Tibial nerve (tissue), 4 donors: ENCODE data around the gene PRKG1. TPM values are rescaled to one million over a fixed set of nuclear protein-coding genes. Genes with fewer than 3 reads are reported as not detected.

Experiments used
- DNase-seq, 2 donors: peaks; one replicate each; pipeline ENCODE4 v3.0.0-alpha.2; 2019; ENCODE audit warnings: low spot score in 2 of 2
- H3K27ac ChIP-seq, 4 donors: fragments of 200-600 bp; sonication (generic) in 3 of 4; one replicate each; pipeline ENCODE4 v1.5.1; 2017 to 2019; ENCODE audit warnings: mild to moderate bottlenecking in 1 of 4
- H3K27me3 ChIP-seq, 2 donors: fragments of 200-600 bp; sonication (generic) in 1 of 2; one replicate each; pipeline versions ENCODE4 v1.5.1 to v1.6.0; 2017 to 2019
- H3K36me3 ChIP-seq, 3 donors: fragments of 200-600 bp; sonication (generic); one replicate each; pipeline ENCODE4 v1.5.1; 2018 to 2019
- H3K4me1 ChIP-seq, 4 donors: fragments of 200-600 bp; sonication (generic) in 3 of 4; one replicate each; pipeline ENCODE4 v1.5.1; 2017 to 2019
- H3K4me3 ChIP-seq, 4 donors: fragments of 200-600 bp; sonication (generic) in 3 of 4; one replicate each; pipeline ENCODE4 v1.5.1; 2017 to 2019; ENCODE audit warnings: mild to moderate bottlenecking in 1 of 4, moderate library complexity in 1 of 4
- H3K9me3 ChIP-seq, 4 donors: fragments of 200-600 bp; sonication (generic) in 3 of 4; one replicate each; pipeline ENCODE4 v1.5.1; 2017 to 2019
- CTCF ChIP-seq, 5 experiments: fragments of 200-600 bp in 3 of 5; fragments of 450-650 bp in 2 of 5; sonication (generic) in 3 of 5; IDR thresholded peaks; one replicate each; pipeline ENCODE4 v1.5.1; 2016 to 2019; ENCODE audit warnings: antibody characterized with exemption in 5 of 5, mild to moderate bottlenecking in 3 of 5, moderate library complexity in 2 of 5
- EP300 ChIP-seq, 2 donors: sonication (generic); formaldehyde crosslinking; IDR thresholded peaks; one replicate each; pipeline ENCODE4 v1.6.1; 2017; ENCODE audit warnings: antibody characterized with exemption in 2 of 2, mild to moderate bottlenecking in 1 of 2
- POLR2A ChIP-seq, 2 donors: fragments of 450-650 bp; IDR thresholded peaks; one replicate each; pipeline ENCODE4 v1.6.1; 2017; ENCODE audit warnings: antibody characterized with exemption in 2 of 2, mild to moderate bottlenecking in 2 of 2, moderate library complexity in 2 of 2
- WGBS, 2 donors: methylation state at CpG; one replicate each; pipeline ENCODE4 v1.1.5; 2018; 5-methylcytosine and 5-hydroxymethylcytosine counted together
- total RNA-seq, 4 donors: library from RNA; depleted of rRNA; stranded (reverse); fragments of >200 nt; gene quantifications; one replicate each; pipeline ENCODE4 v1.1.0, GENCODE V29; 2016

Gene PRKG1
- total RNA-seq, 4 donors from 2014 or later = 8.7 to 35.0 (median 14.8) TPM

- H3K4me3 ChIP-seq = no peak overlapping the region
- whole genome bisulfite sequencing, 2 donors = 41 to 50% methylated on average over 7 of the region's 7 CpGs
- no peak for TF ChIP-seq EP300 (IDR thresholded peaks at IDR 0.05)
- no peak for TF ChIP-seq CTCF (IDR thresholded peaks at IDR 0.05)
- TF ChIP-seq POLR2A (IDR thresholded peaks at IDR 0.05) = no peak
- H3K27ac ChIP-seq = no peak overlapping the region
- H3K27me3 ChIP-seq = no peaks in the 10 kb centered on the region
- no peaks in the 10 kb centered on the region for H3K4me1 ChIP-seq
- DNase-seq = no peak
- no peaks in the 10 kb centered on the region for H3K9me3 ChIP-seq
- no peaks in the 10 kb centered on the region for H3K36me3 ChIP-seq
Measured at GRCh38 chr10:51145375-51145774, 71.1 kb downstream of the PRKG1 start.

- no peak overlapping the region for H3K4me3 ChIP-seq
- H3K27me3 ChIP-seq = no peaks in the 10 kb centered on the region
- H3K9me3 ChIP-seq = no peaks in the 10 kb centered on the region
- H3K36me3 ChIP-seq = no peaks in the 10 kb centered on the region
- TF ChIP-seq POLR2A (IDR thresholded peaks at IDR 0.05) (no peak), EP300 (IDR thresholded peaks at IDR 0.05) (no peak), CTCF (IDR thresholded peaks at IDR 0.05) (no peak)
- no peak for DNase-seq
- H3K27ac ChIP-seq = no peak overlapping the region
- H3K4me1 ChIP-seq = no peaks in the 10 kb centered on the region
- 66 to 89% methylated on average over 2 of the region's 2 CpGs for WGBS, 2 donors
Measured at GRCh38 chr10:51147644-51148399, 73.5 kb downstream of the PRKG1 start.

GRCh38 chr10:51156926-51157325, 82.6 kb downstream of the PRKG1 start:
- H3K27me3 ChIP-seq = no peaks in the 10 kb centered on the region
- H3K4me1 ChIP-seq = no peaks in the 10 kb centered on the region
- no peak overlapping the region for H3K4me3 ChIP-seq
- H3K9me3 ChIP-seq = no peaks in the 10 kb centered on the region
- TF ChIP-seq CTCF (IDR thresholded peaks at IDR 0.05) = no peak
- TF ChIP-seq EP300 (IDR thresholded peaks at IDR 0.05) = no peak
- TF ChIP-seq POLR2A (IDR thresholded peaks at IDR 0.05) = no peak
- no peaks in the 10 kb centered on the region for H3K36me3 ChIP-seq
- 55 to 63% methylated on average over 4 of the region's 4 CpGs for WGBS, 2 donors
- H3K27ac ChIP-seq = no peak overlapping the region
- no peak for DNase-seq

- DNase-seq = no peak
- H3K27ac ChIP-seq = no peak overlapping the region
- H3K27me3 ChIP-seq = no peaks in the 10 kb centered on the region
- H3K9me3 ChIP-seq = no peaks in the 10 kb centered on the region
- WGBS, 2 donors = 68 to 73% methylated on average over 3 of the region's 3 CpGs
- no peaks in the 10 kb centered on the region for H3K36me3 ChIP-seq
- no peaks in the 10 kb centered on the region for H3K4me1 ChIP-seq
- H3K4me3 ChIP-seq = no peak overlapping the region
- TF ChIP-seq CTCF (IDR thresholded peaks at IDR 0.05) (no peak), POLR2A (IDR thresholded peaks at IDR 0.05) (no peak)
Measured at GRCh38 chr10:51158832-51159231, 84.5 kb downstream of the PRKG1 start.

- no peaks in the 10 kb centered on the region for H3K36me3 ChIP-seq
- DNase-seq = no peak
- no peak for TF ChIP-seq POLR2A (IDR thresholded peaks at IDR 0.05)
- no peak for TF ChIP-seq EP300 (IDR thresholded peaks at IDR 0.05)
- TF ChIP-seq CTCF (IDR thresholded peaks at IDR 0.05) = no peak
- no peaks in the 10 kb centered on the region for H3K4me1 ChIP-seq
- WGBS, 2 donors = 92 to 100% methylated on average over 1 of the region's 1 CpG
- no peak overlapping the region for H3K27ac ChIP-seq
- H3K4me3 ChIP-seq = no peak overlapping the region
- H3K9me3 ChIP-seq = no peaks in the 10 kb centered on the region
- H3K27me3 ChIP-seq = no peaks in the 10 kb centered on the region
Measured at GRCh38 chr10:51159841-51160240, 85.6 kb downstream of the PRKG1 start.
